Tibial artery (tissue), 4 donors: ENCODE data around the gene SENP8.

Experiments
- DNase-seq, 2 donors: peaks; one replicate each; pipeline ENCODE4 v3.0.0-alpha.2; 2019
- H3K27ac ChIP-seq, 2 donors: fragments of 200-600 bp; sonication (generic) in 1 of 2; 1 replicate in 1 of 2; 2 replicates in 1 of 2; pipeline ENCODE4 v1.5.1; 2018 to 2019; ENCODE audit warnings: mild to moderate bottlenecking in 1 of 2
- H3K27me3 ChIP-seq, 2 donors: fragments of 200-600 bp; sonication (generic) in 1 of 2; one replicate each; pipeline versions ENCODE4 v1.5.1 to v1.6.0; 2016 to 2019
- H3K36me3 ChIP-seq, 3 donors: fragments of 200-600 bp; sonication (generic) in 2 of 3; one replicate each; pipeline ENCODE4 v1.5.1; 2016 to 2019; ENCODE audit warnings: mild to moderate bottlenecking in 2 of 3
- H3K4me1 ChIP-seq, 4 donors: fragments of 200-600 bp; sonication (generic) in 2 of 4; 1 replicate in 3 of 4; 2 replicates in 1 of 4; pipeline ENCODE4 v1.5.1; 2016 to 2019
- H3K4me3 ChIP-seq, 2 donors: fragments of 200-600 bp; sonication (generic) in 1 of 2; 1 replicate in 1 of 2; 2 replicates in 1 of 2; pipeline ENCODE4 v1.5.1; 2018 to 2019; ENCODE audit warnings: mild to moderate bottlenecking in 2 of 2
- H3K9me3 ChIP-seq, 3 donors: fragments of 200-600 bp; sonication (generic) in 1 of 3; one replicate each; pipeline ENCODE4 v1.5.1; 2016 to 2019
- CTCF ChIP-seq, 2 experiments: fragments of 200-600 bp in 1 of 2; fragments of 450-650 bp in 1 of 2; IDR thresholded peaks; one replicate each; pipeline ENCODE4 v1.5.1; 2017 to 2019; ENCODE audit warnings: antibody characterized with exemption in 2 of 2, mild to moderate bottlenecking in 1 of 2, moderate library complexity in 1 of 2
- intact Hi-C: fragments of 100-400 bp; cut with DNase I; formaldehyde crosslinking; loops from one replicate; pipeline ENCODE4 v1.15.0; 2023; ENCODE audit warnings: low total_unique reads

Gene SENP8

GRCh38 chr15:72183781-72184164 lies 65.6 kb downstream of the SENP8 start:
- Histone ChIP-seq H3K4me1 (peaks cover 0 to 34% (median 20%) of the 10 kb centered on the region in 4 donors), H3K36me3 (no peaks in the 10 kb centered on the region), H3K4me3 (peak overlapping the region in 1 of 2 donors; percentile 39), H3K27ac (no peak overlapping the region), H3K9me3 (no peaks in the 10 kb centered on the region), H3K27me3 (peaks cover 0 to 22% of the 10 kb centered on the region in 2 donors)
- intact Hi-C loops, result no loop called here
- TF ChIP-seq CTCF (IDR thresholded peaks at IDR 0.05), result no peak
- no peak for DNase-seq

- TF ChIP-seq CTCF (IDR thresholded peaks at IDR 0.05), result no peak
- intact Hi-C loops, result no loop called here
- Histone ChIP-seq H3K36me3 (no peaks in the 10 kb centered on the region), H3K9me3 (no peaks in the 10 kb centered on the region), H3K4me1 (peaks cover 0 to 32% (median 20%) of the 10 kb centered on the region in 4 donors), H3K27ac (no peak overlapping the region), H3K4me3 (peak overlapping the region; percentile 27 to 39), H3K27me3 (peaks cover 0 to 22% of the 10 kb centered on the region in 2 donors)
- peak in 1 of 2 donors; percentile 65 for DNase-seq
Measured at GRCh38 chr15:72184165-72184811, 66.1 kb downstream of the SENP8 start.

GRCh38 chr15:72189250-72189902 lies 71.2 kb downstream of the SENP8 start:
- H3K36me3 ChIP-seq, result no peaks in the 10 kb centered on the region
- H3K9me3 ChIP-seq, result no peaks in the 10 kb centered on the region
- no peak for DNase-seq
- intact Hi-C loops, result no loop called here
- H3K27me3 ChIP-seq, result peaks cover 0 to 2% of the 10 kb centered on the region in 2 donors
- peaks cover 0 to 4% (median 2%) of the 10 kb centered on the region in 4 donors for H3K4me1 ChIP-seq
- no peak overlapping the region for H3K4me3 ChIP-seq
- H3K27ac ChIP-seq, result no peak overlapping the region
- no peak for TF ChIP-seq CTCF (IDR thresholded peaks at IDR 0.05)

- intact Hi-C loops, result no loop called here
- H3K36me3 ChIP-seq, result no peaks in the 10 kb centered on the region
- no peak for TF ChIP-seq CTCF (IDR thresholded peaks at IDR 0.05)
- H3K27me3 ChIP-seq, result peaks cover 0 to 4% of the 10 kb centered on the region in 2 donors
- no peak for DNase-seq
- H3K4me3 ChIP-seq, result no peak overlapping the region
- no peak overlapping the region for H3K27ac ChIP-seq
- H3K9me3 ChIP-seq, result no peaks in the 10 kb centered on the region
- peaks cover 0 to 8% (median 3%) of the 10 kb centered on the region in 4 donors for H3K4me1 ChIP-seq
Measured at GRCh38 chr15:72192416-72192815, 74.2 kb downstream of the SENP8 start.
